HFFc6 (cell line): ENCODE measurements around the gene RAPH1. TPM values are rescaled to one million over a fixed set of nuclear protein-coding genes. Genes with fewer than 3 reads are reported as not detected.

Experiments used
- DNase-seq: peaks from one replicate; pipeline ENCODE4 v3.0.0-alpha.2; 2018
- H3K27ac Mint-ChIP-seq: 2 replicates; pipeline ENCODE4 v1.8.0; 2020; ENCODE audit warnings: mild to moderate bottlenecking, mixed read lengths
- H3K27me3 Mint-ChIP-seq: 2 replicates; pipeline ENCODE4 v1.8.0; 2021; ENCODE audit warnings: mild to moderate bottlenecking, moderate library complexity, mixed read lengths; ENCODE audit not compliant: insufficient read depth
- H3K36me3 Mint-ChIP-seq: 2 replicates; pipeline ENCODE4 v1.8.0; 2021; ENCODE audit warnings: low read depth, mixed read lengths
- H3K4me1 Mint-ChIP-seq: 2 replicates; pipeline ENCODE4 v1.8.0; 2020; ENCODE audit warnings: low read depth, mixed read lengths
- H3K4me3 Mint-ChIP-seq: 2 replicates; pipeline ENCODE4 v1.8.0; 2020; ENCODE audit warnings: mild to moderate bottlenecking, moderate library complexity, mixed read lengths
- H3K9me3 Mint-ChIP-seq: 2 replicates; pipeline ENCODE4 v1.8.0; 2020; ENCODE audit warnings: mild to moderate bottlenecking, mixed read lengths
- long read RNA-seq: library from polyadenylated mRNA; unstranded; transcript quantifications from one replicate; pipeline ENCODE4 v2.0.0, GENCODE V29; 2019
- total RNA-seq, 6 experiments: library from RNA; stranded (reverse); fragmentation: NEBNext Ultra II Directional; extraction: Animal tissue kit (Norgen Biotek cat#: 25700); gene quantifications; 2 replicates in 1 of 6; 3 replicates in 5 of 6; pipeline ENCODE4 v1.2.3, GENCODE V29; 2021
- TF ChIP-seq, protein P1 (sequence below): fragments of 200-600 bp; sonication (generic); IDR thresholded peaks from 2 replicates; pipeline ENCODE4 v1.5.0; 2021; ENCODE audit warnings: antibody characterized with exemption, mild to moderate bottlenecking

RAPH1 gene
- 10 to 100 TPM; 40.9 to 49.5 (median 46.9) TPM for total RNA-seq
- long read RNA-seq, partial matches to known transcripts = 2 of 17 reads
- long read RNA-seq, other reads (novel, unspliced or antisense) = 15 of 17 reads

DNA sequence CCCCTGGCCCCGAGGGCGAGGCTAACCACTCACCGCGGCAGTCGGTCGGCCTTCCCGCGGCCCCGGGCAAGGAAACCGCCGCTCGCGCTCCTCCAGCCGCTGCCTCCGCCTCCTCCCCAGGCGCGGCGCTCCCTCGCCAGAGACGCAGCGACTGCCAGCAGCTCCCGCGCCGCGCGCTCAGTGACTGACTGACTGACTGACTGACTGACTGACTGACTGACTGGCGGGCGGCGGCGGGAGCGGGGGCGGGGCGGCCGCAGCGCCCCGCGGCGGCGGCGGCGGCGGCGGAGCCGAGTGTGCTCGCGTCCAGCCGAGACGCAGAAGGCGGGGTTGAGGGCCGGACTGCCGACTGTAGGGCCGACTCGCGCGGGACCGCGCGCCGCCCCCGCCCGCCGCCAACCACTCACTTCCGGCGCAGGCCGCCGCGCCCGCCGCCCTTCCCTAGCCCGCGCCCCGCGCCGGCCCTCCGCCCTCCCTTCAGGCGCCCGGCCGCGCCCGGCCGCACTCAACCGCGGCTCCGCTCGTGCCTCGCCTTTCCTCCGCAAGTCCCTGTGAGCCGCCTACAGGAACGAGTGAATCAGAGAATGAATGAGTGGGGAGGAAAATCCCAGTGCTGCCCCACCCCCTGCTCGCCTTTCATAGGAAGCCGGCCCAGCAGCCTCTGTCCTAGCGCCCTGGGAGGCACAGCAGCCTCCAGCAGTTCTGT lies at the start of gene RAPH1:
Gene RAPH1 (minus strand): TSS at position 224 of the 706 bp plus-strand sequence. CDS start 39,948 bp downstream, outside the sequence.
- peaks cover 52% of the 10 kb centered on the region for H3K4me1 Mint-ChIP-seq
- no peaks in the 10 kb centered on the region for H3K9me3 Mint-ChIP-seq
- peaks cover 20% of the 10 kb centered on the region for H3K36me3 Mint-ChIP-seq
- DNase-seq = peak; percentile 81
- H3K27me3 Mint-ChIP-seq = peaks cover 2% of the 10 kb centered on the region
- peak within 1 kb of the TSS; percentile 96 for H3K4me3 Mint-ChIP-seq
- peak within 1 kb of the TSS; percentile 95 for H3K27ac Mint-ChIP-seq
- TF ChIP-seq, protein P1, sequence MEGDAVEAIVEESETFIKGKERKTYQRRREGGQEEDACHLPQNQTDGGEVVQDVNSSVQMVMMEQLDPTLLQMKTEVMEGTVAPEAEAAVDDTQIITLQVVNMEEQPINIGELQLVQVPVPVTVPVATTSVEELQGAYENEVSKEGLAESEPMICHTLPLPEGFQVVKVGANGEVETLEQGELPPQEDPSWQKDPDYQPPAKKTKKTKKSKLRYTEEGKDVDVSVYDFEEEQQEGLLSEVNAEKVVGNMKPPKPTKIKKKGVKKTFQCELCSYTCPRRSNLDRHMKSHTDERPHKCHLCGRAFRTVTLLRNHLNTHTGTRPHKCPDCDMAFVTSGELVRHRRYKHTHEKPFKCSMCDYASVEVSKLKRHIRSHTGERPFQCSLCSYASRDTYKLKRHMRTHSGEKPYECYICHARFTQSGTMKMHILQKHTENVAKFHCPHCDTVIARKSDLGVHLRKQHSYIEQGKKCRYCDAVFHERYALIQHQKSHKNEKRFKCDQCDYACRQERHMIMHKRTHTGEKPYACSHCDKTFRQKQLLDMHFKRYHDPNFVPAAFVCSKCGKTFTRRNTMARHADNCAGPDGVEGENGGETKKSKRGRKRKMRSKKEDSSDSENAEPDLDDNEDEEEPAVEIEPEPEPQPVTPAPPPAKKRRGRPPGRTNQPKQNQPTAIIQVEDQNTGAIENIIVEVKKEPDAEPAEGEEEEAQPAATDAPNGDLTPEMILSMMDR = no peak

- H3K27me3 Mint-ChIP-seq = peaks cover 1% of the 10 kb centered on the region
- H3K9me3 Mint-ChIP-seq = no peaks in the 10 kb centered on the region
- TF ChIP-seq, protein P1 = no peak
- H3K4me3 Mint-ChIP-seq = no peak overlapping the region
- H3K27ac Mint-ChIP-seq = no peak overlapping the region
- no peak for DNase-seq
- peaks cover 55% of the 10 kb centered on the region for H3K4me1 Mint-ChIP-seq
- no peaks in the 10 kb centered on the region for H3K36me3 Mint-ChIP-seq
Observed at GRCh38 chr2:203584784-203585183, 49.7 kb upstream of the RAPH1 start.

DNA sequence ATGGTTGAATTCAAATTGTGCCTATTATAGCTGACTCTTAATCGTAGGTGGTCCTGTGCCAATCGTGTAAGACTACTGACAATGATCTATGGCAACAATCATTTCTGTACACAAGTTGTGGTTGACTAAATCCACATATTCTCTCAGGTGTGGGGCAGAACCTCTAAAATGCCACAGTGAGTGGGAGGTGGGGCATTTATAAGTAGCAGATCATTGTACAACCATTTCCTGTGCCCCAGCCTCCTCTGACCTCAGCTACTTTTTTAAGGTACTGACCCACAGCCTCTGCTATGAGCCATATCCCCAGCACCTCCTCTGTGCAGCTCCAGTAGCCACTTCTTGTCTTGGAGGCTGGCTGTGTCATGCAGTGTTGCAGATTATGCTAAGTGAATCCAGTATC lies 48.6 kb upstream of the RAPH1 start:
- Mint-ChIP-seq H3K27me3 (peaks cover 1% of the 10 kb centered on the region), H3K27ac (peak overlapping the region; percentile 55), H3K4me1 (peaks cover 65% of the 10 kb centered on the region), H3K4me3 (peak overlapping the region; percentile 40), H3K36me3 (no peaks in the 10 kb centered on the region), H3K9me3 (no peaks in the 10 kb centered on the region)
- TF ChIP-seq, protein P1 = no peak
- peak; percentile 76 for DNase-seq

DNA sequence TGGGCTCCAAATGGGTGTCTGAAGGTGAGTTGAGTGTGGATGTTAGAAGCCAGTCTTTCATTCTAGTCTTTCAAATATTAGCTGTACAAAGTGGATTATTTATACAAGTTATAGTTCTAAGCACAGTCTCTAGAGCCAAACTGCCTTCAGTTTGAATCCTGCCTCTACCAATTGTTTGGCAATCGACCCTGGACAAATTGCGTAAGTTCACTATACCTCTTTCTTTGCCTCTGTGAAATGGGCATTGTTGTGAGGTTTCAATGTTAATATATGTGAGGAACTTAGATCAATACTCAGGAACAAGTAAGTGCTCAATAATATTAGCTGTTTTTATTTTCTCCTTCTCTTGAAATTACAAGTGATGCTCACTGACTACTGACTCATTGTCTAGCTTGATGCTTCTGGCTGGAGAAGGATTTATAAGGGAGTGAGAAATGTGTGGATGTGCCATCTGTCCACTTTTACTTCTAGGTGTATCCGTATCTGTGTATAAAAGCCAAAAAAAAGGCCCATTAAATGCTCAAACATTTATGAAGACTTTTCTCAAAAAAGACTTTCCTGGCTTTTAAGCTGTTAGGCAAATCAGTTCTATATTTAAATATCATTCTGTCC lies 48.1 kb upstream of the RAPH1 start:
- no peaks in the 10 kb centered on the region; the same call in 1 of the 2 replicates for H3K27me3 Mint-ChIP-seq
- H3K4me3 Mint-ChIP-seq = peak overlapping the region; percentile 40; the same call in 1 of the 2 replicates
- no peaks in the 10 kb centered on the region for H3K9me3 Mint-ChIP-seq
- peaks cover 69% of the 10 kb centered on the region for H3K4me1 Mint-ChIP-seq
- TF ChIP-seq, protein P1 = no peak
- DNase-seq = no peak
- no peaks in the 10 kb centered on the region for H3K36me3 Mint-ChIP-seq
- peak overlapping the region; percentile 55; the same call in 1 of the 2 replicates for H3K27ac Mint-ChIP-seq

DNA sequence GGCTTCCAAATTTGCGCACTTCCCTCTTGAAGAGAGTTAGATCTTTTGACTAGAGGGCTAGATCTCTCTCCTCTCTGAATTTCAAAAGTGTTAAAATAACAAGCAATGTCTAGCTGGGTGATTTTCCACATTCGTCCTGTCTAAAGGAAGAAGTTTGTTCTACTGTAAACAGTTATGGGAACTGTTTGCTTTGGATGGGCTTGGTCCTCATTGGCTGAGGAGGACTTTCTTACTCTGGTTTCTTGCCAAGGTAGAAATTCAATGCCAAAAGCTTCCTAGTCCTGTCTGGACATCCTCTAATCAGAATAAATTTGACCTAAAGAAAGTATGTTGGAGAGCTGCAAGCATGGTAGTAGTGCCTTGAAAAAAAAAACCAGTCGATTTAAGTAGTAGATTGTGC lies 47.4 kb upstream of the RAPH1 start:
- Mint-ChIP-seq H3K36me3 (no peaks in the 10 kb centered on the region), H3K27me3 (no peaks in the 10 kb centered on the region; the same call in 1 of the 2 replicates), H3K27ac (no peak overlapping the region), H3K4me3 (no peak overlapping the region), H3K9me3 (no peaks in the 10 kb centered on the region), H3K4me1 (peaks cover 68% of the 10 kb centered on the region)
- TF ChIP-seq, protein P1 = no peak
- no peak for DNase-seq
